HL-60/S4 treated with phorbol 12-myristate 13-acetate at 8.2 ng/mL for 4 days and 3 days (cell line): ENCODE results near the gene TYMP.

Experiments used
- in situ Hi-C: fragments of 300-500 bp; cut with MboI; formaldehyde crosslinking; loops from 2 replicates; pipeline ENCODE4 v1.15.0; 2022; ENCODE audit warnings: low sequenced_read_pairs

Gene TYMP

DNA sequence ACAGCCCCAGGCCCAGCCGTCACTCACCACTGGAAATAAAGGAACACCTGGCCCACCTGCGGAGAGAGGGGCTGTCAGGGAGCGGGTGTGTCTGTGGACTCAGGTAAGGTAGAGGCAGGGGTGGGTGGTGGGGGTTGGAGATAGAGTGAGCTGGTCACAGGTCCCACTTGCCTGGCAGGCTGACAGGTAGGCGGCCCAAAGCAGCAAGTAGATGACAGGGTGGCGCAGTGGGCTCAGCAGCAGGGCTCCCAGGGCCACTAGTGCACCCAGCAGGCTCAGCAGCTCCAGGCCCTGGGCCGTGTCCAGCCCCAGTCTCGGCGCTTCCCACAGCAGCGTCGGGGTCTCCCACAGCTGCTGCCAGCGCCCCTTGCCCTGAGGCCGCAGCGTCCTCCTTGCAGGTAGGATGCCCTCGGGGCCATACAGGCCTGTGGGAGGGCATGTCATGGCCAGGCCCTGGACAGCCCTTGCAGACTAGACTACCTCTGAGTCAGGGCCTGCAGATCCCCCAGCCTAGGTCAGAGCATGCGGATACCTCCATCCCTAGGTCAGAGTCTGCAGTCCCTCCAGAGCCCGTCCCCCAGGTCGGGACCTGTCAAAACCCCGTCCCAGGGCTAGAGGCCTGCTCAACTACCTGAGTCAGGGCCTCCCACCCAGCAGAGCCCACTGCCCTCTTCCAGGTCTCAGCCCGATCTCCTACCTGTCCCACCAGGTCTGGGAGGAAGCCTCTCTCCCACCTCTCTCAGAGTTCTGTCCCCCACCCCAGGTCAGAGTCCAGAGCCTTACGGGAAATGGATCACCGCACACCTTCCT lies 23.0 kb downstream of the TYMP start:
- in situ Hi-C loops, result no loop called here

DNA sequence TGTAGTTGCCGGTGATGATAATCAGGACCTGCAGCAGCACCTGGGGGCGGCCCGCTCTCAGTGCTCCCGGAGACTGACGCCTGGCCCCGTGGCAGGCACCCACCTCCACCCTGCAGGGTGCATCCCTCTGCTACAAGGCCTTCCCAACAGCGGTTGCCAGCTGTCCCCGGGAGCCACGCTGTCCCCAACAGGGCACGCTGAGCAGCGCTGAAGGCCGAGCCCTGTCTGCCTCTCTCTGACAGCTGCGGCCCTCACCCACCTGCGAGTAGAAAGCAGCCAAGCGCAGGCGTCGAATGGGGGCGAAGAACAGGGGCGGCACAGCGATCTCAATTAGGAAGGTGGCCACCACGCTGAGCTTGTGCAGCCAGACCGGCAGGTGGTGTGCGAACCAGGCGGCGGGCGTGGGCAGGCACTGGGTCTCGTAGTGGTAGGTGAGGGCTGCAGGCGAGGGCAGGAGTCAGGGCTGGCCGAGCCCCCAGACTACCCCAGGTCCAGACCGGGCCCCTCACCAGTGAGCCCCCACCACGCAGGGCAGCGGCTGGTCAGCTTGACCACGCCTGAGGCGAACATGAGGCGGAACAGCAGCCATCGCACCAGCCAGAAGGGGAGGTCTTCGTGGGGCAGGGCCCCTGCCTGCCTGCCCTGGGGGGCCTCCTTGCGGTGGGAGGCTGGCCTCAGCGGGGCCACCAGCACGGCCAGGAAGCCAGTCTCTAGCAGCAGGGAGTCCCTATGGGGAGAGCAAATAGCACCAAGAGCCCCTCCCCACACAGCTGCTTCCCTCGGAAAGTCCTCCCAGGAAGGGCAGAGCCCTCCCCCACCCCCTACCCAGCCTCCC lies 23.8 kb downstream of the TYMP start:
- in situ Hi-C loops, result no loop called here

DNA sequence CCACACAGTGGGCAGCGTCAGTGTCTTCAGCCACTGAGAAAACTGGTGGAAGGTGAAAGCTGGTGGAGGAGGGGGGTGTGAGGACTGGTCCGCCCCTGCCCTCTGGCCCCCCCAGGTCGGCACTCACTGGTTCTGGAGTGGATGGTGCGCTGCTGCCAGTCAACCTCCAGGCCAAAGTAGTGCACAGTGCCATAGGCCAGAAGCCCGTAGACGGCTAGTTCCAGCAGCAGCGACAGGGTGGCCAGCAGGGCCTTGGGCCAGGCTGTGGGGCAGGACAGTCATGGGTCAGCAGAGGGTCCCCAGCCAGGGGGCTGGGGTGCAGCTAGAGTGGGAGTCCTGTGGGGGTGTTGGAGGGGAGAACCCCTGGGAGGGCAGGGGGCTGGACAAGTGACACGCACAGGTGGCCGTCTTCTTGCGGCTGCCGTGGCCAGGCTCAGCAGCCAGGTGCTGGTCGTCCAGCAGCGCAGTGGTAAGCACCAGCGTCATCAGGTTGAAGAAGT lies 24.5 kb downstream of the TYMP start:
- in situ Hi-C loops, result no loop called here

DNA sequence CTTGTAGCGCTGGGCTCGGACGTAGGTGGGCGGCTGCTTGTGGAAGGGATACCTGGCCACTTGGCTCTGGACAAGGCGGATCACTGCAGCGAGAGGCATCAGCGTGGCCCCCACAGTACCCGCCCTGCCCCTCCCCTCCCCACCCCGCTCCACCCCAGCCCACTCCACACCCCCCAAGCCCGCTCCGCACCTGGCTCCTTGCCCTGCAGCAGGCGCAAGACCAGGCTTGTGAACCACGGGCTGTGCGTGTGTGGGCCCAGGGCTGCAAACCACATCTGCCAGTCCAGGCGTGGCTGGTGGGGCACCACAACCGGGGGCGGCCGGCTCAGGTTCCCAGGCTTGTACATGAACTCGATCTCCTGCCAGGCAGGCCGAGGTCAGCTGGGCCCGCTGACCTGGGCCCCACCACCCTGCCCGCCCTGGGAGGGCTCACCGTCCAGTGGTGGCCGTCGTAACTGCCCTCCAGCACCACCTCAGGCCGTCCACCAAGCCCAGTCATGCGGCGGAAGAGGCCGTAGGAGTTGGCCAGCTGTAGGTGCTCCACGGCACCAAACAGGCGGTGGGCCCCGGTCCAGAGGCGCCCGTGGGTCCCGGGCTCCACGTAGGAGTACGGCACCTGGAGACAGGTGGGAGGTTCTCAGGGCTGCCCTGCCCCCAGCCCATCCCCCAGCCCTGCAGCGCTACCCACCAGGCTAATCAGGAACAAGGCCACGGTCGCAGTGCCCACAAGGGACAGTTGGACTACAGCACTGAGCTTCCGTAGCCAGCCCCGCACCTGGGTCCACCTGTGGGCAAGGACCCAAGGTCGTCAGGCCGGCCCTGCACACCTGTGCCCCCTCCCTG lies 25.2 kb downstream of the TYMP start:
- in situ Hi-C loops, result no loop called here

DNA sequence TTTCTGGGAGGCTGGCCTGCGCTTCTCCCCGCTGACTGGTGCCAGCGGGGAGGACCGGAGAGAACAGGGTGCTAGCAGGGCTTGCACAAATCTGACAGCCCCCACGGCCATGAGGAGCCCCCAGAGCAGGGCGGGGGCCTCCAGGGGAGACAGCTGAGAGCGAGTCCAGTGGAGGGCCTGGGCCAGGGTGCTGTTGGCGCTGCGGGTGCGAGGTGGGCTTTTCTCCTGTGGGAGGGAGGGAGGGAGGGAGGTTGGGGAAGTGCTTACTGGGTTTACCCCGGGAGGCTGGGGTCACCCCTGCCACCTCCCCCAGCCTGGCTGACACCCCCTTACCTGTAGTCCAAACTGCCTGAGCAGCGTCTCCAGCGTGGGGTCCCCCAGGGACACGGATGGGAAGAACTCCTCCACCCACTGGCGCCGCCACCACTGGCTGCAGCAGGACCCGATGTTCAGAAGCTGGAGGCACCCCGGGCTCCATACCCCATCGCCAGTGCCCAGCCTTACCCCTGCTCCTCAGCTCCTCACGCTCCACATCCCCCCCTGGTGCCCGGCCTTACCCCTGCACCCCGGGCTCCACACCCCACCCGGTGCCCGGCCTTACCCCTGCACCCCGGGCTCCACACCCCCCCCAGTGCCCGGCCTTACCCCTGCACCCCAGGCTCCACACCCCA lies 26.2 kb downstream of the TYMP start:
- in situ Hi-C loops, result no loop called here

DNA sequence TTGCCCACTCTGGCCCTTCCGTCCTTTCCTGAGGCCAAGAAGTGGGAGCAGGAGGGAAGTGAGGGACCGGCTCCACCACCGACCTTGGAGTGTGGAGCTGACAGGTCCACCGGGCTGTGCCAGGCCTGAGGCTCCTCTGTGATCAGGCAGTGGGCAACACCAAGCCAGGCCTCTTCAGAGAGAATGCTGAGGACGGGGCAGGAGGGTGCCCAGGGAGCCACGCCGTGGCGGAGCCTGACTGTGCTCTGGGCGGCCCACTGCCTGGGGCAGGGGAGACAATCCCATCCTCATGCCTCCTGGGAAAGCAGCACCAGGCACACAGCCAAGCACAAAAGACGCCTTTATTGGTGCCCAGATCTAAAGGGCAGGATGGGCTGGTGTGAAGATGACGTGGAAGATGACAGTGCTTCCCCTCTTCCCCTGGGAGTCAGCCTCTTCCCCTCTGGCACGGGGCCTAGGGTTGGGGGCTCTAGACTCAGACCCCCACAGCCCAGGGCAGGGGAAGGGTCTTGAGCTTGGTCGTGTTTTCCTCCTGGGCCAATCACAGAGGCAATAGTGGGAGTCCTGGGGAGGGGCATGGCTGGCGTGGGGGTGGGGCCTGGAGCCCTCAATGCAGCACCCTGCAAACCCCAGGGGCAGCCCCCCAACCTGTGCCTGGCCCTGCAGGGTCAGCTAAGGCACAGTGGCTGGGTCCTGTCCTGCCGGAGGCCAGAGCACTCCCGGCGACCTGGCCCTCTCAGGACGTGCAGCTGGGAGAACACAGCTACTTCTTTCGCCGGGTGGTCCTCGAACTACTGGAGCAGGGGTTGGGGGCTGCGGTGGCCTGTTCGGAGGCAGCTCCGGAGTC lies 27.0 kb downstream of the TYMP start:
- in situ Hi-C loops, result no loop called here

DNA sequence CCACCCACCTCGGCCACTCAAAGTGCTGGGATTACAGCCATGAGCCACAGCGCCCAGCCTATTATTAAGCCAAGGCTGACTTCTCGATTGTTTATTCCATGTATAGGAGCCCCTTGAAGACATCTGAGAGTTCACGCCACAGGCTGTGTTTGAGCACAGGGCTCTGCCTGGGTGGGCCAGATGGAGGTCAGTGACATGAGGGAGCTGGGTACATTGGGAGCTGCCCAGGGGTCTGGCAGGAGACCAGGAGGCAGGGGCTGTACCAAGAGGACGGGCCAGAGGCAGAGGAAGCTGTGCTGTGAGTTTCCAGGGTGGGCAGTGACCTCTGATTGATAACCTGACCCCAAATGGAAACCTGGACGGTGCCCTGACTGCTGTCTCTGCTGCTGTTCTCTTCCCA lies 27.7 kb downstream of the TYMP start:
- in situ Hi-C loops, result no loop called here

DNA sequence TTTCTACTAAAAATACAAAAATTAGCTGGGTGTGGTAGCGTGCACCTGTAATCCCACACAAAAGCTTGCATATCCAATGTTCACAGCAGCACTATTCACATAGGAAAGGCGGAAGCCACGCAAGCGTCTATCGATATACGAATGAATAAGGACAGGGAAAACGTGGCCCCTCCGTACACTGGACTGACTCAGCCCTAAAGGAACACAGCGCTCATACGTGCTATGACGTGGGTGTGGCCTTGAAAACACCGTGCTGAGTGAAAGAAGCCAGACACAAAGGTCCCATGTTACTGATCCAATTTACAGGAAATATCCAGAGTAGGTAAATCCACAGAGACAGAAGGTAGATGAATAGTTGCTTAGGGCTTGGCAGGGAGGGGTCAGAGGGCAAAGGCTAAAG lies 29.4 kb downstream of the TYMP start:
- in situ Hi-C loops, result no loop called here

DNA sequence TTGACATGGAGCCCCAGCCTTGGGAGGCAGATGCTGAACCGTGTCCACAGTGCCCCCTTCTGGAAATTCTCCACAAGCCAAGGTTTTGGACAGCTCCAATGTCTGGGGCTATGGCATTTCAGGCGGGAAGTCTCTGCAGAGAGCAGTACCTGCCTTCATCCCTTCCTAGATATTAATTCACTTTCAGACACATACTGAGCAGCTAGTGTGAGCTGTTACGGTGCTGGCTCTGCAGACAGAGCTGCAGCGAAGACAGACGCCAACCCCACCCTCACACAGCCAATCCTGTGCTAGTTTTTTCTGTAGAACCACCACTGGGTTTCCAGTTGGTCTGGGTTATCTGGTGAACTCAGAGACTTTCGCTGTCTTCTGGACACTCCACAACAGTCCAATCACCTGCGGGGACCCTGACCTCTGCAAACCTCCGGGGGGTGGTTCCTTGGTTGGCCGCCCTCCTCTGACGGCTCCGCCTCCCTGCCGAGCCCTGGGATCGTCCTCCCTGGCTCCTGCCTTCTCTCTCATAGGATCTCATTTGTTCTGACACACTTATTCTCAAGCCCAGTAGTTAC lies 31.4 kb downstream of the TYMP start:
- in situ Hi-C loops, result no loop called here

DNA sequence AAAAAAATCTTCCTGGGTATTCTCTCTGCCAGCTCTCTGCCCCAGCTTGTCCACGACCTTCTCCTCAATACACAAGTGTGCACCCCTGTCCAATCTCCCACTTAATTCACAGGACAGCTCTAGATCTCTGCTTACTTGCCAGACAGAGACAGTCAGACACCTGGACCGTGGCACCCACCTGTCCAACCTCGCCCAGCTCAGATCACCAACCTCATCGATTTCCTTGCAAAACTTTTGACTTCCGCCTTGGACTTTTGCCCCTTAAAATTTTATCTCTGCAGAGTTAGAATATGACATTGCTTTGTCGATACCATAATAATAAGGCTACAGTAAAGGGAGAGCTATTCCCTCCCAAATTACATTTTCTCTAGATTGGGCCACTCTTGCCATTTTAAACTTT lies 32.7 kb downstream of the TYMP start:
- in situ Hi-C loops, result no loop called here

DNA sequence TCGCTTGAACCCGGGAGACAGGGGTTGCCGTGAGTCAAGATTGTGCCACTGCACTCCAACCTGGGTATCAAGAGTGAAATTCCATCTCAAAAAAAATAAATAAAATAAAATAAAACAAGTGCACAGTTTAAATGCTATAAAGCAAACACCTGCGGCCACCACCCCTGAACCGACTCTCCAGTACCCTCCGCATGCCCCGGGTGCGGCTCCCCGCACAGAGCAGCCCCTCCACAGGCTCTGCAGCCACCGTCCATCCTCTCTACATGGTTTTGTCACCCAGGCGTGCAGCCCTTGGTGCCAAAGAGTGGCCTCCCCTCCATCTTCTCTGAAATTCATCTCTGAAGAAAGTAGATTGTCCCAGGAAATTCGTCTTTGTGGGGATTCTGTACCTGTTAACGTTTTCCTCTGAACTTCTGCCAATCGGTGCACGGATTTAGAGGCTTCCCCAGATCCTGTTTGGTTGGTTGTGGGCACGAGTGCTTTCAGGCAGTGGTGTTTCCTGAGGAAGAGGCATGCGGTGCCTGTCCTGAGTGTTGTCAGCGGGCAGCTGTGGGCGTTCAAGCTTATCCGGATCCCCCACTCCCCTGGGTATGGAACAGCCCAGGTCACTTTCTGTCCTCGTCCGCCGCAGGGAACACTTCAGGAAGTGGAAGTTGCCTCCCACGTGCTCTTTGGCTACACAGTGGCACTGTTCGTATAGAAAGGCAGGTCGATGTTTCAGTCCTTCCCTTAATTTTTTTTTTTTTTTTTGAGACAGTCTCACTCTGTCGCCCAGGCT lies 39.1 kb downstream of the TYMP start:
- in situ Hi-C loops, result no loop called here

DNA sequence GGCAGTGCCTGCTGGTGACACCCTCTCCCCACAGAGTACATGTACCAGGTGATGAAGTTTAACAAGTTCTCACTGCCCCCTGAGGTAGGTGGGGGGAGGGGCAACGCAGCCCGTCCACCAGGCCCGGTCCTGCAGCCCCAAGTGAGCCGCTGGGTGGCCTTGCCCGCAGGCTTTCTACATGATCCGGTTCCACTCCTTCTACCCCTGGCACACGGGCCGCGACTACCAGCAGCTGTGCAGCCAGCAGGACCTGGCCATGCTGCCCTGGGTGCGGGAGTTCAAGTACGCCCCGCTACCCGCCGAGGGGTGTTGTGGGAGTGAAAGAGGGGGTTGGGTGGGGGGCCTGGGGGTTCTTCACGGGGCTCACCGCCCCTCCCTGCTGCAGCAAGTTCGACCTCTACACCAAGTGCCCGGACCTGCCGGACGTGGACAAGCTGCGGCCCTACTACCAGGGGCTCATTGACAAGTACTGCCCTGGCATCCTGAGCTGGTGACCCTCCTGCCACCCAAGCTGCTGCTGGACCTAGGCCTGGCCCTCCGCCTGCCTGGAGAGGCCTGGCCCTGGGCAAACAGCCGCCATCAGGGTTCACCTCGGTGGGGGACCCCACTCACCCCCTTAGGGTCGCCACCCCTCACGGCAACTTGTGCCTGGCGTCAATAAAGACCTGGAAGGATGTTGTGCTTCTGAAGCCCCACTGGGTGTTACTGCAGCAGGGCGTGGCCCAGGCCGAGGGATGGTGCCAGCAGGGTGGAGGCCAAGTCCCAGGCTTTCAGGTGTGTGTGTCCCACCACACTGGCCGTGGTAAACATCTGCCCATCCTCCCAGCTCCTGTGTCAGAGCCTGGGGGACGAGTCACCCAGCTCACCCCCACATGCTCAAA lies 40.2 kb downstream of the TYMP start:
- in situ Hi-C loops, result no loop called here

DNA sequence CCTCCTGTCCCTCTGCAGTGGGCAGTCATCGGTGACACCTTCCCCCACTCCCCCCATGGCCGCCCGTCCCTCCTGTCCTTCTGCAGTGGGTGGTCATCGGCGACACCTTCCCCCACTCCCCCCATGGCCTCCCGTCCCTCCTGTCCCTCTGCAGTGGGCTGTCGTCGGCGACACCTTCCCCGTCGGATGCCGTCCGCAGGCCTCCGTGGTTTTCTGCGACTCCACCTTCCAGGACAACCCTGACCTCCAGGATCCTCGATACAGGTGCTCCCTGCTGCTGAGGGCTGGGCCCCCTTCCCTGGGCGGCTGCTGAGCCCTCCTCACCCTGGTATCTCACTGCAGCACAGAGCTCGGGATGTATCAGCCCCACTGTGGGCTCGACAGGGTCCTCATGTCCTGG lies 40.9 kb downstream of the TYMP start:
- in situ Hi-C loops, result no loop called here

DNA sequence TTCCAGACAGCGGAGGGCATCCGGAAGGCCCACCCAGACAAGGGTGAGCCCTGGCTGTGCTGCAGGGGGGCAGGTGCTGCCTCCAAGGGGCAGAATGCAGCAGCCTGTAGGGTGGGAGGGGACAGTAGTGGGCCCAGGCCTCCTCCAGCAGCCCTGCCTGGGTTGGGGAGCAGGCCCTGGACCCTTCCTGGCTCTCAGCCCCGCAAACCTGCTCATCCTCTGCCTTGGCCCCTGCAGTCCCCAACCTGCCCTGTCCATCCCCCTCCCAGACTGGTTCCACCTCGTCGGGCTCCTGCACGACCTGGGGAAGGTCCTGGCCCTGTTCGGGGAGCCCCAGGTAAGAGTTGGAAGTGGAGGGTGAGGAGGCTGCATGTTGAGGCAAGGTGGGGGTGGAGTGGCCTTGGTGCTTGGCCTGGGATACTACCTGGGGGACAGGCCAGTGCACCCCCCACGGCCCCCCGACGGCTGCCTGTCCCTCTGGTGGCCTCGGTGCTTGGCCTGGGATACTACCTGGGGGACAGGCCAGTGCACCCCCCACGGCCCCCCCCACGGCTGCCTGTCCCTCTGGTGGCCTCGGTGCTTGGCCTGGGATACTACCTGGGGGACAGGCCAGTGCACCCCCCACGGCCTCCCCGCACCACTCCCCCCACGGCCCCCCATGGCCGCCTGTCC lies 41.7 kb downstream of the TYMP start:
- in situ Hi-C loops, result no loop called here

DNA sequence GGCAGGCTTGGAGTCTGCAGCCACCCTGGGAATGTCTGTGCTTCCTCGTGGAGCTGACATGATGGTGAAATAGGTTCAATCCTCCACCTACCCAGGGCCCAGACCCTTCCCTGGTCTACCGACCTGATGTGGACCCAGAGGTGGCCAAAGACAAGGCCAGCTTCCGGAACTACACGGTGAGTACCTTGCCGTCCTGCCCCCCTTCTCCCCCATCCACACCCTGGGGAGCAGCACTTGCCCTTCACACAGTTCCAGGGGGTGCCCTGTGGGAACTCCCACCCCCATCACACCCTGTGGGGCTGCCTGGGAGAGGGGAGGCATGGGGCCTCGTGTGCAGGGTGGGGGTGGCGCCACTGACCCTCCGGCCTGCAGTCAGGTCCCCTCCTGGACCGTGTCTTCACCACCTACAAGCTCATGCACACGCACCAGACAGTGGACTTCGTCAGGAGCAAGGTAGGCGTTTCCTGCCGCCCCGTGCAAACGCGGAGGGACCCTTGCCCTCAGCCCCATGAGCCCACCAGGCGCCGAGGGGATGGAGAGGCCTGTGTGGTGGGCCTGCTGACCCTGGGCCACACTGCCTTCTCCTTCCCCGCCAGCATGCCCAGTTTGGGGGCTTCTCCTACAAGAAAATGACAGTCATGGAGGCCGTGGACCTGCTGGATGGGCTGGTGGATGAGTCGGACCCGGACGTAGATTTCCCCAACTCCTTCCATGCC lies 42.4 kb downstream of the TYMP start:
- in situ Hi-C loops, result no loop called here

DNA sequence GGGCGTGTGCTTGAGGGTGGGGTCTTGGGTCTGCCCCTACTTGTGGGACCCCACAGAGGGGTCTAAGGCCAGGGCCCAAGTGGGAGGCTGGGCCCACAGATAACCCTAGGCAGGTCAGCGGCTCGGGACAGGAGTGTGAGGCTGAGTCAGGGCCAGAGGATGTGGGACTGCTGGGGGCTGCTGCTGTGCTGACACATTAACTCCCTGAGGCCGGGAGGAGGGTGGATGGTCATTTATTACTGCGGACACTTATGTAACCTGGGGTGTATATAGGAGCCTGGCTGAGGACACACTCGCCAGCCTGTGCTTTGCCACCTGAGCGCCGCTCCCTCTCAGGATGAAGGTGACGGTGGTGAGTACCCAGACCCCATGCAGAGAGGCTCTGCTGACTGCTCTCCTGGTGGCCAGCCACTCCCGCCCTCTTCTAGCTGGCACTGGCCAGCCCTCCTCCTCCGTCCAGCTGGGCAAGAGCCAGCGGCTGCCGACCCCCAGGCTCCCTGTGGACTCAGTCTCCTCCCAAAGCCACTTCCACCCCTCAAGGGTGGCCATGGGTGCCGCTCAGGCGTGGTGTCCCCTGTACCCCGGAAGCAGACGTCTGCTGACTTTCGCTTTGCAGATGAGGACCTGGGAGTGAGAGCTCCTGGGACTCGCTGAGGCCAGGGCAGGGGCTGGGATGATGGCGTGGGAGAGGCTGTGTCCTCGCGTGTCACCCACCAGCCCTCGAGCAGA lies 43.1 kb downstream of the TYMP start, which contains the start of gene MIOX:
Gene MIOX, plus strand, starts transcription at position 299 of the 729 bp plus-strand sequence. Its CDS starts 39 bp downstream, at position 338.
- in situ Hi-C loops, result no loop called here
